ENCODE results near the gene RASGRF2.

Gene RASGRF2

GRCh38 chr5:80958616-80959015 is 1.5 kb upstream of the RASGRF2 start:
- no peaks in the 10 kb centered on the region for H3K9me3 ChIP-seq (ENCODE audit: control insufficient read depth, low read length)
- H3K4me3 ChIP-seq (ENCODE audit: low read depth, low read length), result no peak overlapping the region
- no peak overlapping the region for H3K9ac ChIP-seq
- H3K27me3 ChIP-seq (ENCODE audit: control insufficient read depth, insufficient read depth, low read length), result no peaks in the 10 kb centered on the region
- H2AFZ ChIP-seq, result no peak overlapping the region
- no peak overlapping the region for H3K27ac ChIP-seq
- H3K79me2 ChIP-seq, result no peaks in the 10 kb centered on the region
- H3K36me3 ChIP-seq (ENCODE audit: control insufficient read depth, insufficient read depth, low read length), result no peaks in the 10 kb centered on the region
- H3K4me1 ChIP-seq, result no peaks in the 10 kb centered on the region
- H3K4me2 ChIP-seq (ENCODE audit: low read length), result no peak overlapping the region
- TF ChIP-seq CTCF (IDR thresholded peaks at IDR 0.05), result no peak

- Histone ChIP-seq H3K4me3 (ENCODE audit: low read depth, low read length) (no peak overlapping the region), H3K9ac (no peak overlapping the region), H3K27me3 (ENCODE audit: control insufficient read depth, insufficient read depth, low read length) (no peaks in the 10 kb centered on the region), H2AFZ (no peak overlapping the region), H3K9me3 (ENCODE audit: control insufficient read depth, low read length) (no peaks in the 10 kb centered on the region), H3K4me1 (no peaks in the 10 kb centered on the region), H3K27ac (no peak overlapping the region), H3K4me2 (ENCODE audit: low read length) (no peak overlapping the region), H3K36me3 (ENCODE audit: control insufficient read depth, insufficient read depth, low read length) (no peaks in the 10 kb centered on the region), H3K79me2 (no peaks in the 10 kb centered on the region)
- no peak for TF ChIP-seq CTCF (IDR thresholded peaks at IDR 0.05)
Observed at GRCh38 chr5:80959138-80959537, 1.0 kb upstream of the RASGRF2 start.

GRCh38 chr5:80960531-80961375 is 590 bp downstream of the RASGRF2 start:
- peak overlapping the region; percentile 45 for H3K4me3 ChIP-seq (ENCODE audit: low read depth, low read length)
- H2AFZ ChIP-seq, result peak overlapping the region; percentile 14
- no peak for TF ChIP-seq CTCF (IDR thresholded peaks at IDR 0.05)
- H3K79me2 ChIP-seq, result no peaks in the 10 kb centered on the region
- H3K27ac ChIP-seq, result peak overlapping the region; percentile 50
- no peak overlapping the region for H3K9ac ChIP-seq
- H3K9me3 ChIP-seq (ENCODE audit: control insufficient read depth, low read length), result no peaks in the 10 kb centered on the region
- no peaks in the 10 kb centered on the region for H3K4me1 ChIP-seq
- H3K27me3 ChIP-seq (ENCODE audit: control insufficient read depth, insufficient read depth, low read length), result no peaks in the 10 kb centered on the region
- H3K36me3 ChIP-seq (ENCODE audit: control insufficient read depth, insufficient read depth, low read length), result no peaks in the 10 kb centered on the region
- H3K4me2 ChIP-seq (ENCODE audit: low read length), result peak overlapping the region; percentile 17

GRCh38 chr5:80961376-80962281 is 1.5 kb downstream of the RASGRF2 start:
- no peaks in the 10 kb centered on the region for H3K36me3 ChIP-seq (ENCODE audit: control insufficient read depth, insufficient read depth, low read length)
- H3K27ac ChIP-seq, result peak overlapping the region; percentile 50
- no peak for TF ChIP-seq CTCF (IDR thresholded peaks at IDR 0.05)
- no peaks in the 10 kb centered on the region for H3K4me1 ChIP-seq
- no peaks in the 10 kb centered on the region for H3K9me3 ChIP-seq (ENCODE audit: control insufficient read depth, low read length)
- no peak overlapping the region for H3K9ac ChIP-seq
- no peaks in the 10 kb centered on the region for H3K79me2 ChIP-seq
- H3K4me2 ChIP-seq (ENCODE audit: low read length), result peak overlapping the region; percentile 17
- no peaks in the 10 kb centered on the region for H3K27me3 ChIP-seq (ENCODE audit: control insufficient read depth, insufficient read depth, low read length)
- no peak overlapping the region for H2AFZ ChIP-seq
- peak overlapping the region; percentile 45 for H3K4me3 ChIP-seq (ENCODE audit: low read depth, low read length)

Data from parathyroid adenoma (tissue), 2 donors.